NCI-H226 (cell line): ENCODE measurements around the gene PDAP1.
"Not testable (repeated sequence)": the region's sequence is repeated elsewhere in the genome, so short reads cannot be mapped to it uniquely, and the experiment has no call there.

Experiments
- DNase-seq: peaks from one replicate; pipeline ENCODE4 v3.0.0-alpha.2; 2015

The PDAP1 gene

DNA sequence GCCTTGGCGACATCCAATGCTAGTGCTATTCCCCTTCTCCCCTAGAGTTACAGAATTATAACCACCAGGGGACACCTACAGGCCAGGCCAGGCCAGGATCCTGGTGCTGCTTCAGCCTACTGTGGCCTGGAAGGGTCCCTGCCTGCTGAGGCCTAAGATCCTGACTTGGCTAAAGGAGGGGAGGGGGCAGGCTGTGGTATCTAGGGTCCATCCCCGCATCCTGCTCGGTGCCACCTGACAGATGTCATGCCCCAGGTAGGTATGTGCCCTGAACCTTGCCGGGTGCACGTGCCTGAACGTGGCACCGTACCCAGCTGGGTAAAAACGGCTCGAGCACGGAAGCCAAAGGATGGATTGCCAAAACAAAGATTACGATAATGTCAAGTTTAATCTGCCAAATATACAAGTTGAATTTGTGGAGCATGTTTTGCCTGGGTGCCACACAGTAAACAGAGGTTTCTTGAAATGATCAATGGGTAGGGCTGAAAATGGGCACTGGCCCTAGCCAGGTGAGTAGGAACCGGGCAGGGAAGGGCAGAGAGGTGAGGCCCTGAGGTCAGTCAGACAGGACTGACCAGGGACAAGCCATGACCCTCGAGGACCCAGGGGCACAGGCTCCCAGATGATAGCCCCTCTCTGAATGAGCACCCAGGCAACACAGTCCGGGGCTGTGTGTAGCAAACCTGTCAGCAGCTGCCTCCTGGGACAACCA is 12.6 kb downstream of the PDAP1 start:
- no peak for DNase-seq

DNA sequence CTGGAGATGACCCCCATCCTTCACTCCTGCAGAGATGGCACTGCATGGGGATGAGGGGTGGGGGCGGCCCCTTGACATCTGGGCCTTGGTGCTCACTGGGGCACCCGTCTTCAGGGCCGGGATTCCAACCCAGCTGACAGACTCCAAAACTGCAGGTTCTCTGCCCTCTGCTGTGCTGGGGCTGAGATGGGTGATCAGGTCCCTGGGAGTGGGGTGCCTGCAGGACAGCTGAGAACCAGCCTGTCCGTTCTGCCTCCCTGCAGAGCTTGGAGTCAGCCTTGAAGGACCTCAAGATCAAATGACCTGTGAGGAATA is 14.3 kb downstream of the PDAP1 start:
- DNase-seq, result no peak

DNA sequence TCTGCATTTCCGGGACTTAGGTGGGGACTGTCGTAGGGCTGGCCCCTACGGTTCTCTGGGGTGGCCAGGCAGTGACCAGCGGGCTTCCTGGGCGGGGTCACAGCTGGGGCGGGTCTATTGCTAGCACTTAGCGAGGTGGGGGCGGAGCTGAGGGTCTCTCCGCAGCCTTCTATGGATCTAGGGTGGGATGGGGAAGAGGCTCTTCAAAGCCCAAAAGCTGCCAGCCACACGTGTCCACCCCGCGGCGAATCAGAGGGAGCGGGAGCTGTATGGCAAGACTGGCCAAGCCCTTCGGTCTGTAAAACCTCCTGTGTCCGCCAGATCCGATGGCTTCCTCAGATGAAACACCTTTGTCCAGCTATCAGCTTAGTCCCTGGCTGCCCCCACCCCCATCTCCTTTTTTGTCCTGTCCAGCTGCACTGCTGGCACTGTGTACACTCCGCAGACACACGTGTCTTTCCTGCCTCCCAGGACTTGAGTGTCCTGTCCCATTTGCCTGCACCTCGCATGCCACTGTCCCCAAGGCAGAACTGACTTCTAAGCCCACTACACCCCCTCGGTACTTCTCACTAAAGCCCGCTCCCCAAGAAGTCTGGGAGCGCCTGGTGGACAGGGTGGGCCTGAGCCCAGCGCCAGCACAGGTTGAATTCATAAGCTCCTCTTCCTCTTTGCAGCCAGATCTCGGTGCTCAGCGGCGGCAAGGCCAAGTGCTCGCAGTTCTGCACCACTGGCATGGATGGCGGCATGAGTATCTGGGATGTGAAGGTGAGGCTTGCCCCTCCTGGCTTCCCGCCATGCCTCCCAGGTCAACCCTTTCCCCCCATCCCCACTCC is 14.8 kb downstream of the PDAP1 start:
- DNase-seq, result no peak

DNA sequence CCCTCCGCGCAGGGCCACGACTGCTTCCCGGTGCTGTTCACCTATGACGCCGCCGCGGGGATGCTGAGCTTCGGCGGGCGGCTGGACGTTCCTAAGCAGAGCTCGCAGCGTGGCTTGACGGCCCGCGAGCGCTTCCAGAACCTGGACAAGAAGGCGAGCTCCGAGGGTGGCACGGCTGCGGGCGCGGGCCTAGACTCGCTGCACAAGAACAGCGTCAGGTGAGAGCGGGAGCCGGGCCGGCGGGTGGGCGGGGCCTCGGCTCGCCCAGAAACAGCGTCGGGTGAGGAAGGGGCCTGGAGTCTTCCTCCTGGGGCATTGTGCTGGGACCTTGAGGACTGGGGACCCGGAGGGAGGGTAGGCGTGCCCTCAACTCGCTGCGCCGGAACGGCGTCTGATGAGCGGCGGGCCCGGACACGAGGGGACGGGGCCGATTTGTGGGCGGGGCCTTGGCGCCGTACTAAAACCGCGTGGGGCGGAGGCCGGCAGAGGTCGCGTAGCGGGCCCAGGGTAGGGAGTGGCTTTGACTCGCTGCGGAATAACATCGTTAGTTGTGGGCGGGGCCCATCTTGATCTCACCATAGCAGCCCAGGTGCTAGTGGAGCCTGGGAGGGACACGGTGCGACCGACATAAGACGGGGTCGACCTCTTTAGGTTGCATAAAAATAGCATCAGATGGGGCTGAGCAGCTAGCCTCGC is 15.6 kb downstream of the PDAP1 start:
- DNase-seq, result no peak

DNA sequence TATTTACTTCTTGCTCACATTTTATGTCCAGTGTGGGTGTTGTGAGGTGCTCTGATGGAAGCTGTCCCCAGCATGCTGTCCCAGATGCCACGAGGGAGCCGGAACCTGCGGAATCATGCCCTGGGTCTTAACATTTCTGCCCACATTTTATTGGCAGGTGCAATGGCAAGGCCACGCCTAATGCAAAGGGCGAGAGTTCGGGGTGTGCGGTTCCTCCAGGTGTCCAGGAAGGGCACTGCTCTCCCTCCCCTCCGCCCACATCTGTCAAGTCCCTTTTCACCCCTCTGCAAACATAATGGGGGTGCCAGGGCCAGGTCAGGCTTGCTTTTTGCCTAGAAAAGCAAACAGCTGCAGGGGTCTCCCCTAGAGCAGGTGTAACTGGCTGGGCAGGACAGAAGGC is 16.4 kb downstream of the PDAP1 start:
- DNase-seq, result no peak

DNA sequence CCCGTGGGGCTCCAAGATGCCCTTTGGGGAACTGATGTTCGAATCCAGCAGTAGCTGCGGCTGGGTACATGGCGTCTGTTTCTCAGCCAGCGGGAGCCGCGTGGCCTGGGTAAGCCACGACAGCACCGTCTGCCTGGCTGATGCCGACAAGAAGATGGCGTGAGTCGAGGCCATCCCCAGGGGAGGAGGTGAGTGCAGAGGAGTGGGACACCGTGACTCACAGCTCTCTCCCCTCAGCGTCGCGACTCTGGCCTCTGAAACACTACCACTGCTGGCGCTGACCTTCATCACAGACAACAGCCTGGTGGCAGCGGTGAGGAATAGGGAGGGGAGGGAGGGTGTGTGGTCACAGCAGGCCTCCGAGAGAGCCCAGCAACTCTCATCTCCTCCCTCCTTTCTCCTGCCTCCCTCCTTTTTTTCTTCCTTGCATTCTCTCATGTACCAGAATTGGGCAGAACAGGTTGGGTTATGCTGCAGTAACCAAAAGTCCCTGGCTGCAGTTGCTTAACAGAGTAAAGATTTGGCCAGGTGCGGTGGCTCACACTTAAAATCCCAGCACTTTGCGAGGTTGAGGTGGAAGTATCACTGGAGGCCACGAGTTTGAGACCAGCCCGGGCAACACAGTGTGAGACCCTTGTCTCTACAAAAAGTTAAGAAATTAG is 17.3 kb downstream of the PDAP1 start:
- no peak for DNase-seq

DNA sequence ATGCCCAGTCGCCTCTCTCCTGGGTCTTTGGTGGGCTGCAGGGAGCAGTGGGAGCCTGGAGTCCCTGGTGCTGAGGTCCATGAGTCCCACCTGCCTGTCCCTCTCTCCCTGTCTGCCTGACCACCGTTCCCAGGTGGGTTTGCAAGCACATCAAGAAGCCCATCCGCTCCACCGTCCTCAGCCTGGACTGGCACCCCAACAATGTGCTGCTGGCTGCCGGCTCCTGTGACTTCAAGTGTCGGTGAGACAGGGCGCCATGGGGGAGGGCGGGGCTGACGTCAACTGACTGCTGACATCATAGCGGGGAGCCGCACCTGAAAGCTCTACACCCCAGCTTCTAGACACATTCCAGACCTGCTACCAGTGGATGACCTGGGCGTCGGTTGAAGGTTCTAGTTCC is 18.6 kb downstream of the PDAP1 start:
- no peak for DNase-seq

DNA sequence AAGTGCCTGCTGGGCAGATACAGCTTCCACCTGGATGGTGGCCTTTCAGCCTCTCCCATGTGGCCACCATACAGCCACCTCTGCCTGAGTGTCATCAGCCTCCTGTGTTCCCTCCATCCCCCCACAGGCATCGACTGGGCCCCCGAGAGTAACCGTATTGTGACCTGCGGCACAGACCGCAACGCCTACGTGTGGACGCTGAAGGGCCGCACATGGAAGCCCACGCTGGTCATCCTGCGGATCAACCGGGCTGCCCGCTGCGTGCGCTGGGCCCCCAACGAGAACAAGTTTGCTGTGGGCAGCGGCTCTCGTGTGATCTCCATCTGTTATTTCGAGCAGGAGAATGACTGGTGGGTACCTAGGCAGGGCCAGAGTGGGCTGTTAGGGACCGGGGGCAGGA is 20.5 kb downstream of the PDAP1 start:
- DNase-seq, result no peak

DNA sequence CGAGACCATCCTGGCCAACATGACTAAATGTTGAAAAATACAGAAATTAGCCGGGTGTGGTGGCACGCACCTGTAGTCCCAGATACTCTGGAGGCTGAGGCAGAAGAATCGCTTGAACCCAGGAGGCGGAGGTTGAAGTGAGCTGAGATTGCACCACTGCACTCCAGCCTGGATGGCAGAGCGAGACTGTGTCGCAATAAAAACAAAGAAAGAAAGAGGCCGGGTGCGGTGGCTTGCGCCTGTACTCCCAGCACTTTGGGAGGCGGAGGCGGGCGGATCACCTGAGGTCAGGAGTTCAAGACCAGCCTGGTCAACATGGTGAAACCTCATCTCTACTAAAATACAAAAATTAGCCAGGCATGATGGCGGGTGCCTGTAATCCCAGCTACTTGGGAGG is 21.2 kb downstream of the PDAP1 start:
- DNase-seq, result not testable (repeated sequence)

DNA sequence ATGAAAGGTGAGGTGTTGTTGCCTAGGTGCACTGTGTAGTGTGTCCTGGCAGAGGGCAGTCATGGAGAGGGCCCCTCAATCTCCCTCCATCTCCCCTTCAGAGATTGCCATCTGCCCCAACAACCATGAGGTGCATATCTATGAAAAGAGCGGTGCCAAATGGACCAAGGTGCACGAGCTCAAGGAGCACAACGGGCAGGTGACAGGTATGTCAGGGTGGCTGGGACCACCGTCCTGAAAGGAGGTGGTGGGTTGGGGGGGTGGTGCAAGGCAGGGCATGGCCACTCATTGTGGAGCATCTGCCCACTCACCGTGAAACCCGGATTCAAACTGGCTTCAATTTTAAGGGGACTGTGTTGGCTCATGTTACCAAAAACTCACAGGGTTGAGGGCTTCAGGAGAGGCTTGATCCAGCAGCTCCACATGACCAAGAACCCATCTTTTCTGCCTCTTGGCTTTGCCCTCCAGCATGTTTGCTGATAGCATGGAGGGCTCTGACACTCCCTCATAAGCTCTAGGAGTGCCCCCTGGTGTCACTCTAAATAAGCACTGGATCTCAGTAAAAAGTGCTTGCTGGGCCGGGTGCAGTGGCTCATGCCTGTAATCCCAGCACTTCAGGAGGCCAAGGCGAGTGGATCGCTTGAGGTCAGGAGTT is 21.7 kb downstream of the PDAP1 start:
- DNase-seq, result peak; percentile 41

DNA sequence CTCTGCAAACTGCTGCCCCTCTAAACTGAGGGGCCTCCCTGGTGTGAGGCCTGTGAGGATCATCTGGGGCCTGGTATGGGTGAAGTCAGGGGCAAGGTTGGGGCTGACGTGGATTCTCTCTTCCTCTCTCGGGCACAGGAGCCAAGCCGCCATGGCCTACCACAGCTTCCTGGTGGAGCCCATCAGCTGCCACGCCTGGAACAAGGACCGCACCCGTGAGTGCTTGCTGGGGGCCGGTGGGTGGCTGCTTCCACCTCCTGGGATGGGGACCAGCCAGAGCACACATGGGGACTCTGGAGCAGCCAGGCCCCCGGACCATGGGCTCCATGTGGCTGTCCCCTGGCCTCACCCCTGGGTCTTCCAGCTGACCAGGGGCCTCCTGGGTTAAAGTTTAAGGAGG is 22.8 kb downstream of the PDAP1 start:
- no peak for DNase-seq

DNA sequence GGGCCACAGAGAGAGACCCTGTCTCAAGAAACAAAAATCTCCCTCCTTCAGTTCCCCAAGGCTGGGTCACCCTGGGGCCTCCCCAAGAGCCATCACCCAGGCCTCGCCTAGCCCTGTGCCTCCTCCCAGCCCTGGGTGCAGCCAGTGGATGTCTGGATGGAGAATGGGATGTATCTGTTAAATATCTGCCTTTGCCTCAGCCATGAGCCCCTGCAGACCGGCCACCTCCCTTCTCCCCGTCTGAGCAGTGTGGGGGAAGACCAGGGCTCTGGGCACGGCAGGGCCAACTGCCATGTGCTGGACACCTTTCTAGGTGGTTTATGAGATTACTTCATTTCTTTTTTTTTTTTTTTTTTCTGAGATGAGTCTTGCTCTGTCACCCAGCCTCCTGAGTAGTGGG is 23.9 kb downstream of the PDAP1 start:
- no peak for DNase-seq

DNA sequence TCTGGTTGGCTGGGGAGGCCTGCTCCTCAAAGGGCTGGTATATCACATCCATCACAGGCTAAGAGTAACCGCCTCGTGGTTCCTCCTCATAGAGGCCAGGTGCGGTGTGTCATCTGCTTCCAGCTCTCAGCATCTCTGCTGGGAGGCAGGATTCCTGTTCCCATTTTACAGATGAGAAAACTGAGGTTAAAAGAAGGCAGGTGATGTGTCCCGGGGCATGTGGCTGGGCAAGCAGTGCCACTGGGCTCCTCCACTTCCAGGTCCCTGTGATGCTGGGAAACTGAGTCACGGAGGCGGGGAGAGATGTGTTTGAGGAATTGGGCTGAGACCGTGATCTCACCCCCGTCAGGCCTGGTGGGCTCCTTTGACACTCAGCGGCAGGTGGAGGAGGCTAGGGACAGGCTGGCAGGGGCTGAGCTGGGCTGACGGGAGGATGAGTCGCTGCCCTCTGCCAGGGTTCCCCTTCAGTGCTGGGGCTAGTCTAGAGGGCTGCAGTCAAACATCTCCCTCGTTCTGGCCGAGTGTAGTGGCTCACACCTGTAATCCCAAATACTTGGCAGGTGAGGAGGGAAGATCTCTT is 24.5 kb downstream of the PDAP1 start:
- no peak for DNase-seq

DNA sequence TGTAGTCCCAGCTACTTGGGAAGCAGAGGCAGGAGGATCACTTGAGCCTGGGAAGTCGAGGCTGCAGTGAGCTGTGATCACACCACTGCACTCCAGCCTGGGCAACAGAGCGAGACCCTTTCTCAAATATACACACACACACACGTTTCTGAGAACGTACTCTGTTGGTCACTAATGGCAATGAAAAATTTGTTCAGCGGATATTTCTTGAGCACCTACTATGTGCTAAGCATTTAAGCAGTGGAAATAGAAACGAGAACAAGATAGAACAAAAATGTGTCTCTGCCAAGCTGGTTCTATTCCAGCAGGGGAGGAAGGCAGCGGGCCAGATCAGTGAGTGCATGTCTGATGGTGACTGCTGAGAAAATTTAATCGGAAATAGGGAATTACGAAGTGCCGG is 25.2 kb downstream of the PDAP1 start:
- DNase-seq, result no peak

DNA sequence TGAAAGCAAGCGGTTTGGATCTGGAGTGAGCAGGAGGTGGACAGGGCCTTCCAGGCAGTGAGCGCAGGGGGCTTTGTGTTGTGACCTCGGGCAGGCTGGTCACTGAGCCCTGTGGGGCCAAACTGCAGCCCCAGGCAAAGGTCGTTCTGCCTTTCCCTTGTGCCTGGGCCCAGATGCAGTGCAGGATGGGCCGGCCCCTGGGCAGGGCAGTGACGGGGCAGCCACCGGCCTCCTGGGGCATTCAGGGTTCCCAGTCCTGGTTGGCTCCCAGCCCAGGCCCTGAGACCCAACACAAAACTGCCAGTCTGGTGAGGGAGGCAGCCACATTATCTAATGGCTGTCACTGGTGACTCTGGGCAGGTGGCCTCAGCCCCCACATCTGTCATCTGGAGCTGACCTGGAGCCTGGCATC is 26.7 kb downstream of the PDAP1 start:
- no peak for DNase-seq

DNA sequence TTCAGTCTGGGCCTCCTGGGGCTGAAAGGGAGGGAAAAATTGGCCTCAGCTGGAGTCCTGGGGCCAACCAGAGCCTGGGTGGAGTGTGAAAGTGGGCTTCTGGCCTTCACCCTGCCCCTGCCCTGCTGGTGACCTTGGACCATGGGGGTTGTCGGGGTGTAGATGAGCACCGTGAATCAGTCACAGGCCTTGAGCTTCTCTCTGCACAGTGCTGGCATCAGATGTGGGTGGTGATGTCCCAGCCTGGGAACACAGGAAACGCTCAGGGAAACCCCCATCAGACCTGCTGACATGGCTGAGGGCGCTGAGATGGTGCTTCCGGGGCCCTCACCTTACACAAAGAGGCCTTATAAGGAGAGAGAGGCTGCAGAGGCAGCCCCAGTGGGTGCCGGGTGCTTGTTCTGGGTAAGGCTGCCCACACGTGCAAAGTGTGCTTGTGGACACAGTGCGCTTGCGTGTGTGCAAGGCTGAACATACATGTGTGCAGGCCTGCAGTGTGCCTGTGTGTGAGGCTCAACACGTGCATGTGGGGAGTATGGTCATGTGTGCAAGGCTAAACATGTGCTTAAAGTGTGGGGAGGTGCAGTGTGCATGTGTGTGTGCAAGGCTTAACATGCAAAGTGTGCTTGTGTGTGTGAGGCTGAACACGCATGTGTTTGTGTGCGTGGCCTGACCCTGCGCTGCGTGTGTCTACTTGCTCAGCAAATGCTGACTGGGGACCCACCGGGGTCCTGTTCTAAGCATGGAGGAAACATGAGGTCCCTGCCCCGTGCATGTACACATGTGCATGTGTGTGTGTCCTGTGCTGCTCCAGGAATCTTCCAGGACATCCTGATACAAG is 27.4 kb downstream of the PDAP1 start:
- no peak for DNase-seq

DNA sequence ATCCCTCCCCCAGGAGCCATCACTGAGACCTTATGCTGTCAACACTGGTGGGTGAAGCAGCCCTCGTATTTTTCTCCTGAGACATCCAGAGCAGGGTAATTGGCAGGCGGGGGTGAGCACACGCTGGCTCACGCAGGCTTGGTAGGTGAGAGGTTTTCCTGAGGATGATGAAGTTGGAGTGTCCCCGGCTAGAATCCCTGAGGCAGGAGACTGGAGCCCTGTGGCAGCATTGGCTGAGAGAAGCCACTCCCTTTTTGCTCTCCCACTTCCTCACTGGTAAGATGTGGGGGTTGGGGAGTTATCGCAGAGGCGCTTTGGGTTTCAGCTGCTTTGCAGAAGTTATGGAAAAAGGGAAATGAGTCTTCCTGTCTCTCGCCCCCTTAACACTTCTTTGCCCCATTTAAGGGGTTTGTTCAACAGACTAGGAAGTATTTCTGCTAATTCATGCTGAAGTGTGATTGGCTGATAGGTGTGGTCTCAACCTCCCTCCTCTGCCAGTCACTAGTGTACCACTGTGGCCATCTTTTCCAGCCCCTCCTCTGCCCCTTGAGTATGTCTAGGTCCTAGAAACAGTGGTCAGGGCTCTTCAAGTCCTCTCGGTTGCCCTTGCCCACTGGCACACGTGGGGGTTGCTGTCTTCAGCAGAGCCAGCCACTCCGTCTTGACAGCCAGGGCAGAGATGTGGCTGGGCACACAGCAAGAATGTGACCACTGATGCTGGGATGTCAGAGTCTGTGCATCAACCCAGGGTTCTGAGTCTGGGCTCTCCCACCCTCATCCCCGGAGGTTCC is 28.2 kb downstream of the PDAP1 start:
- peak; percentile 90 for DNase-seq

DNA sequence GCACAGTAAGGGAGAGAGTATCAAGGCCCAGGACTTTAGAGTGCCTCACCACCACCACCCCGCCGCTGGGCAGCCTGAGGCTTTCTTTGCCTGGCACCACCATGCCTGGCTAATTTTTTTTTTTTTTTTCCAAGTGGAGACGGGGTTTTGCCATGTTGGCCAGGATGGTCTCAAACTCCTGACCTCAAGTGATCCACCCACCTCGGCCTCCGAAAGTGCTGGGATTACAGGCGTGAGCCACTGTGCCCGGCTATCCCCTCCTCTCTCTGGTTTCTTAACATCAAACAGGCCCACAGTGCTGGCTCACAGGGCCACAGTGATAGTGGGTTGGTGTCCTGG is 28.7 kb downstream of the PDAP1 start:
- not testable (repeated sequence) for DNase-seq

DNA sequence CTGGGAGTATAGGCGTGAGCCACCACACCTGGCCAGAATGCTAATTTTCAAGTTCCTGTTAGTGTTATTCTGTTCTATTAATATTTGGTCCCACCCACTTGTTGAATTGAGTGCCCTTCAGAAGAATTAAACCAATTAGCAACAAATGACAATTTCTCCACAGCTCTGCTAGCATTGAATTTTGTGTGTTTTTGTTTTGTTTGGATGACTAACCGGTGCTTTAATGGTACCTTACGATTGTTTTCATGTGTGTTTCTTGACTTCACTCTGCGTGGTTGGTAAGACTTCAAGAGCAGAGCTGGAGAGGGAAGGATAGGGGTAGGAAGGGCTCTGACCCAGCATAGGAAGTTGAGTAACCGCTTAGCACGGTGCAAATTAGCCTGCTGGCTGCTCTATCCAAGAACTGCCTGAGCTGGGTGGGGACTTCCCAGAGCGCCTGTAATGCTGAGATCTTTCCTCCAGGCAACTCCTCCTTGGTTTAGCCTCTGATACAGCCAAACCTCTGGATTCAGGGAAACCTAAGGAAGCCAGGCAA is 29.3 kb downstream of the PDAP1 start:
- peak; percentile 97 for DNase-seq

DNA sequence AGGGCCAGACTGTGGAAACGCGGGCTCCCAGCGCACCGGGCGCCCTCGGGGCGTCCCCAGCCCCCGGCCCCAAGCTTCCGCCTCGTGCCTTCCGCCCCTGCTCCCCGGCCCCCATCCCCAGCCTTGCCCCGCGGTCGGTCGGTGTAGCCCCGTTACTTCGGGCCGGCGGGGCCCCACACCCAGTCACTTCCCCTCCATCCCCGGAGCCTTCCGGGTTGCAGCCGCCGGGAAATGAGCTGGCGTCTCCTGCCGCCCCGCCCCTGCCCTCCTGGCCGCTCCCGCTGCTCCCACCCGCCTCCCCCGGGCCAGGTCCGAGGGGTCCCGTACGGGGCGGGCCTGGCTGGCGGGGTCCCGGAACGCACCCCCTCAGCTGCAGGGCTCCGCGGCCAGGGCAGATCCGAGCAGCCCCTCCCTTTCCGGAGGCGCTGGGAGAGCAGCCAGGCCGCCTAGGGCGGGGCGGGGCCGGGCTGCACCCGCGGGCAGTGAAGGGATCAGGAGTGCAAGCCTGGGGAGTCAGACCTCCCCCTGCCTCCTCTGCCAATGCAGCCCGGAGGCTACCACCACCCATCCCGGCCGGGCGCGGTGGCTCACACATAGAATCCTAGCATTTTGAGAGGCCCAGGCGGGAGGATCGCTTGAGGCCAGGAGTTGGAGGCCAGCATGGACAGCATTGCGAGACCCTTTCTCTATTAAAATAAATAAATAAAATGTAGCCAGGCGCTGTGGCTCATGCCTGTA is 33.2 kb downstream of the PDAP1 start:
- peak; percentile 92 for DNase-seq
